Stimulated activated CD4-positive, alpha-beta T cell treated with anti-CD3 and anti-CD28 coated beads, TNF-alpha, amount 100 ng/mL, for 48 hours (primary cell): ENCODE results near the gene MED23.

ENCODE experiments used
- DNase-seq, 3 donors: peaks; one replicate each; pipeline ENCODE4 v3.0.0-alpha.2; 2020; ENCODE audit warnings: low read depth in 3 of 3

MED23 gene

GRCh38 chr6:131641554-131641953, 13.5 kb upstream of the MED23 start:
- DNase-seq = no peak

- DNase-seq = no peak
These were observed 12.5 kb upstream of the MED23 start for GRCh38 chr6:131640576-131640975.

- no peak for DNase-seq
These were observed 12.1 kb upstream of the MED23 start for GRCh38 chr6:131640100-131640499.

- DNase-seq = no peak
These were observed 10.0 kb upstream of the MED23 start for GRCh38 chr6:131638013-131638412.

GRCh38 chr6:131636880-131637792, 9.1 kb upstream of the MED23 start, which contains the start of gene ENPP3:
Gene ENPP3, plus strand, starts transcription at chr6:131637302. Its CDS starts 83 bp downstream, at chr6:131637385.
- no peak for DNase-seq

- DNase-seq = no peak
These were observed 7.6 kb upstream of the MED23 start for GRCh38 chr6:131635384-131636340.

- no peak for DNase-seq
These were observed 3.7 kb upstream of the MED23 start for GRCh38 chr6:131631625-131632289.

- no peak for DNase-seq
These were observed 1.6 kb upstream of the MED23 start for GRCh38 chr6:131629651-131630050.

- no peak for DNase-seq
These were observed 684 bp upstream of the MED23 start for GRCh38 chr6:131628726-131629125.

- no peak for DNase-seq
These were observed 12.8 kb downstream of the MED23 start for GRCh38 chr6:131615275-131615674.

- DNase-seq = no peak
These were observed 14.6 kb downstream of the MED23 start for GRCh38 chr6:131613296-131613925.

GRCh38 chr6:131602781-131603312, 25.2 kb downstream of the MED23 start:
- no peak for DNase-seq

- DNase-seq = no peak
These were observed 27.3 kb downstream of the MED23 start for GRCh38 chr6:131600716-131601115.

GRCh38 chr6:131597446-131597845, 30.6 kb downstream of the MED23 start:
- DNase-seq = no peak

GRCh38 chr6:131594074-131594473, 34.0 kb downstream of the MED23 start:
- no peak for DNase-seq

- no peak for DNase-seq
These were observed 35.1 kb downstream of the MED23 start for GRCh38 chr6:131592935-131593334.

GRCh38 chr6:131588643-131589042, 39.4 kb downstream of the MED23 start:
- DNase-seq = no peak

- DNase-seq = no peak
These were observed 40.1 kb downstream of the MED23 start for GRCh38 chr6:131587909-131588308.

GRCh38 chr6:131586543-131586942, 41.5 kb downstream of the MED23 start:
- no peak for DNase-seq

- DNase-seq = no peak
These were observed 46.5 kb downstream of the MED23 start for GRCh38 chr6:131581523-131581922.

- DNase-seq = no peak
These were observed 52.1 kb downstream of the MED23 start for GRCh38 chr6:131575834-131576478.
